ENCODE measurements around the gene PREX1.

Gene PREX1

GRCh38 chr20:48724891-48725554 is 102.8 kb downstream of the PREX1 start:
- Histone ChIP-seq H3K27ac (ENCODE audit: insufficient read depth, low read length, poor library complexity, severe bottlenecking) (no peak overlapping the region), H3K4me1 (ENCODE audit: control insufficient read depth, insufficient read depth, low read length, poor library complexity, severe bottlenecking) (peaks cover 15% of the 10 kb centered on the region), H3K36me3 (ENCODE audit: control insufficient read depth, insufficient read depth, low read length) (peaks cover 52% of the 10 kb centered on the region), H3K9me3 (ENCODE audit: control insufficient read depth, low read length) (no peaks in the 10 kb centered on the region), H3K4me3 (ENCODE audit: insufficient read depth, low read depth, low read length, poor library complexity, severe bottlenecking) (no peak overlapping the region), H3K27me3 (replicated peaks; ENCODE audit: control insufficient read depth, insufficient read depth, low read length, poor library complexity, severe bottlenecking) (no peaks in the 10 kb centered on the region)
- DNase-seq = no peak

- Histone ChIP-seq H3K27ac (ENCODE audit: insufficient read depth, low read length, poor library complexity, severe bottlenecking) (no peak overlapping the region), H3K4me3 (ENCODE audit: insufficient read depth, low read depth, low read length, poor library complexity, severe bottlenecking) (no peak overlapping the region), H3K4me1 (ENCODE audit: control insufficient read depth, insufficient read depth, low read length, poor library complexity, severe bottlenecking) (peaks cover 21% of the 10 kb centered on the region), H3K27me3 (replicated peaks; ENCODE audit: control insufficient read depth, insufficient read depth, low read length, poor library complexity, severe bottlenecking) (no peaks in the 10 kb centered on the region), H3K9me3 (ENCODE audit: control insufficient read depth, low read length) (no peaks in the 10 kb centered on the region), H3K36me3 (ENCODE audit: control insufficient read depth, insufficient read depth, low read length) (peaks cover 46% of the 10 kb centered on the region)
- DNase-seq = no peak
Observed at GRCh38 chr20:48724382-48724781, 103.4 kb downstream of the PREX1 start.

GRCh38 chr20:48723308-48724264 is 104.2 kb downstream of the PREX1 start:
- Histone ChIP-seq H3K9me3 (ENCODE audit: control insufficient read depth, low read length) (no peaks in the 10 kb centered on the region), H3K27ac (ENCODE audit: insufficient read depth, low read length, poor library complexity, severe bottlenecking) (no peak overlapping the region), H3K4me3 (ENCODE audit: insufficient read depth, low read depth, low read length, poor library complexity, severe bottlenecking) (no peak overlapping the region), H3K4me1 (ENCODE audit: control insufficient read depth, insufficient read depth, low read length, poor library complexity, severe bottlenecking) (peaks cover 28% of the 10 kb centered on the region), H3K36me3 (ENCODE audit: control insufficient read depth, insufficient read depth, low read length) (peaks cover 45% of the 10 kb centered on the region), H3K27me3 (replicated peaks; ENCODE audit: control insufficient read depth, insufficient read depth, low read length, poor library complexity, severe bottlenecking) (no peaks in the 10 kb centered on the region)
- DNase-seq = no peak

GRCh38 chr20:48722737-48723191 is 105.0 kb downstream of the PREX1 start:
- peaks cover 40% of the 10 kb centered on the region for H3K36me3 ChIP-seq (ENCODE audit: control insufficient read depth, insufficient read depth, low read length)
- H3K27me3 ChIP-seq (replicated peaks; ENCODE audit: control insufficient read depth, insufficient read depth, low read length, poor library complexity, severe bottlenecking) = no peaks in the 10 kb centered on the region
- no peak overlapping the region for H3K4me3 ChIP-seq (ENCODE audit: insufficient read depth, low read depth, low read length, poor library complexity, severe bottlenecking)
- H3K4me1 ChIP-seq (ENCODE audit: control insufficient read depth, insufficient read depth, low read length, poor library complexity, severe bottlenecking) = peaks cover 35% of the 10 kb centered on the region
- H3K9me3 ChIP-seq (ENCODE audit: control insufficient read depth, low read length) = no peaks in the 10 kb centered on the region
- H3K27ac ChIP-seq (ENCODE audit: insufficient read depth, low read length, poor library complexity, severe bottlenecking) = no peak overlapping the region
- no peak for DNase-seq

GRCh38 chr20:48722002-48722731 is 105.6 kb downstream of the PREX1 start:
- no peaks in the 10 kb centered on the region for H3K9me3 ChIP-seq (ENCODE audit: control insufficient read depth, low read length)
- no peak overlapping the region for H3K27ac ChIP-seq (ENCODE audit: insufficient read depth, low read length, poor library complexity, severe bottlenecking)
- peaks cover 40% of the 10 kb centered on the region for H3K36me3 ChIP-seq (ENCODE audit: control insufficient read depth, insufficient read depth, low read length)
- no peaks in the 10 kb centered on the region for H3K27me3 ChIP-seq (replicated peaks; ENCODE audit: control insufficient read depth, insufficient read depth, low read length, poor library complexity, severe bottlenecking)
- DNase-seq = no peak
- no peak overlapping the region for H3K4me3 ChIP-seq (ENCODE audit: insufficient read depth, low read depth, low read length, poor library complexity, severe bottlenecking)
- H3K4me1 ChIP-seq (ENCODE audit: control insufficient read depth, insufficient read depth, low read length, poor library complexity, severe bottlenecking) = peaks cover 41% of the 10 kb centered on the region

- DNase-seq = no peak
- Histone ChIP-seq H3K27me3 (replicated peaks; ENCODE audit: control insufficient read depth, insufficient read depth, low read length, poor library complexity, severe bottlenecking) (no peaks in the 10 kb centered on the region), H3K4me3 (ENCODE audit: insufficient read depth, low read depth, low read length, poor library complexity, severe bottlenecking) (no peak overlapping the region), H3K36me3 (ENCODE audit: control insufficient read depth, insufficient read depth, low read length) (peaks cover 36% of the 10 kb centered on the region), H3K9me3 (ENCODE audit: control insufficient read depth, low read length) (no peaks in the 10 kb centered on the region), H3K4me1 (ENCODE audit: control insufficient read depth, insufficient read depth, low read length, poor library complexity, severe bottlenecking) (peaks cover 46% of the 10 kb centered on the region), H3K27ac (ENCODE audit: insufficient read depth, low read length, poor library complexity, severe bottlenecking) (no peak overlapping the region)
Observed at GRCh38 chr20:48721324-48722001, 106.3 kb downstream of the PREX1 start.

GRCh38 chr20:48720256-48720985 is 107.4 kb downstream of the PREX1 start:
- H3K4me3 ChIP-seq (ENCODE audit: insufficient read depth, low read depth, low read length, poor library complexity, severe bottlenecking) = no peak overlapping the region
- H3K27me3 ChIP-seq (replicated peaks; ENCODE audit: control insufficient read depth, insufficient read depth, low read length, poor library complexity, severe bottlenecking) = no peaks in the 10 kb centered on the region
- H3K27ac ChIP-seq (ENCODE audit: insufficient read depth, low read length, poor library complexity, severe bottlenecking) = peak overlapping the region; percentile 35
- DNase-seq = no peak
- peaks cover 25% of the 10 kb centered on the region for H3K36me3 ChIP-seq (ENCODE audit: control insufficient read depth, insufficient read depth, low read length)
- H3K4me1 ChIP-seq (ENCODE audit: control insufficient read depth, insufficient read depth, low read length, poor library complexity, severe bottlenecking) = peaks cover 56% of the 10 kb centered on the region
- H3K9me3 ChIP-seq (ENCODE audit: control insufficient read depth, low read length) = no peaks in the 10 kb centered on the region

GRCh38 chr20:48719598-48720255 is 108.1 kb downstream of the PREX1 start:
- H3K27ac ChIP-seq (ENCODE audit: insufficient read depth, low read length, poor library complexity, severe bottlenecking) = peak overlapping the region; percentile 35
- no peak for DNase-seq
- no peak overlapping the region for H3K4me3 ChIP-seq (ENCODE audit: insufficient read depth, low read depth, low read length, poor library complexity, severe bottlenecking)
- H3K4me1 ChIP-seq (ENCODE audit: control insufficient read depth, insufficient read depth, low read length, poor library complexity, severe bottlenecking) = peaks cover 57% of the 10 kb centered on the region
- no peaks in the 10 kb centered on the region for H3K27me3 ChIP-seq (replicated peaks; ENCODE audit: control insufficient read depth, insufficient read depth, low read length, poor library complexity, severe bottlenecking)
- no peaks in the 10 kb centered on the region for H3K9me3 ChIP-seq (ENCODE audit: control insufficient read depth, low read length)
- peaks cover 18% of the 10 kb centered on the region for H3K36me3 ChIP-seq (ENCODE audit: control insufficient read depth, insufficient read depth, low read length)
